Fibroblast of the aortic adventitia (primary cell): ENCODE results near the gene SLC31A1. TPM values are rescaled to one million over a fixed set of nuclear protein-coding genes. Genes with fewer than 3 reads are reported as not detected.

ENCODE experiments used
- DNase-seq: peaks from one replicate; pipeline ENCODE4 v3.0.0-alpha.2; 2010; ENCODE audit warnings: low read depth
- H3K4me3 ChIP-seq: 2 replicates; pipeline ENCODE4 v1.5.1; 2011; ENCODE audit warnings: low read depth, mild to moderate bottlenecking, control low read depth, low read length, moderate library complexity
- CTCF ChIP-seq: IDR thresholded peaks from 2 replicates; pipeline ENCODE4 v1.5.1; 2011; ENCODE audit warnings: mild to moderate bottlenecking, low read length, control low read depth, inconsistent platforms; ENCODE audit not compliant: insufficient read depth
- total RNA-seq: library from RNA; depleted of rRNA; stranded (reverse); fragments of >200 nt; gene quantifications from 2 replicates; pipeline ENCODE4 v1.2.3, GENCODE V29; 2012; ENCODE audit warnings: low replicate concordance

SLC31A1 gene
- total RNA-seq, 1 donor = 32.9 TPM

- TF ChIP-seq CTCF = no peak
- no peak for DNase-seq
- peak overlapping the region; percentile 35 for H3K4me3 ChIP-seq
Measured at GRCh38 chr9:113219186-113219936, 2.0 kb upstream of the SLC31A1 start.

- no peak for TF ChIP-seq CTCF
- H3K4me3 ChIP-seq = peak overlapping the region; percentile 96
- peak; percentile 25 for DNase-seq
Measured at GRCh38 chr9:113219969-113220368, 1.4 kb upstream of the SLC31A1 start.

GRCh38 chr9:113220467-113221002 lies 809 bp upstream of the SLC31A1 start:
- DNase-seq = no peak
- no peak for TF ChIP-seq CTCF
- H3K4me3 ChIP-seq = peak overlapping the region; percentile 96

- peak overlapping the region; percentile 93 for H3K4me3 ChIP-seq
- no peak for TF ChIP-seq CTCF
- DNase-seq = peak; percentile 10
Measured at GRCh38 chr9:113221800-113222481, 597 bp downstream of the SLC31A1 start.

GRCh38 chr9:113222482-113222841 lies 1.1 kb downstream of the SLC31A1 start:
- no peak for TF ChIP-seq CTCF
- peak overlapping the region; percentile 93 for H3K4me3 ChIP-seq
- peak; percentile 65 for DNase-seq

GRCh38 chr9:113223963-113224362 lies 2.6 kb downstream of the SLC31A1 start:
- peak; percentile 51 for DNase-seq

More at GRCh38 chr9:113223963-113224362, 2.6 kb downstream of the SLC31A1 start:
- TF ChIP-seq CTCF = no peak
- H3K4me3 ChIP-seq = no peak overlapping the region
